OCI-M2 (cell line): Measurements from ENCODE around the gene RASL10A.
"Not testable (repeated sequence)": the region's sequence is repeated elsewhere in the genome, so short reads cannot be mapped to it uniquely, and the experiment has no call there.

Experiments
- DNase-seq: peaks from one replicate; lab custom pipeline; 2025; ENCODE audit not compliant: unreplicated experiment; lab: John Stamatoyannopoulos, UW

RASL10A gene, protein sequence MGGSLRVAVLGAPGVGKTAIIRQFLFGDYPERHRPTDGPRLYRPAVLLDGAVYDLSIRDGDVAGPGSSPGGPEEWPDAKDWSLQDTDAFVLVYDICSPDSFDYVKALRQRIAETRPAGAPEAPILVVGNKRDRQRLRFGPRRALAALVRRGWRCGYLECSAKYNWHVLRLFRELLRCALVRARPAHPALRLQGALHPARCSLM

DNA sequence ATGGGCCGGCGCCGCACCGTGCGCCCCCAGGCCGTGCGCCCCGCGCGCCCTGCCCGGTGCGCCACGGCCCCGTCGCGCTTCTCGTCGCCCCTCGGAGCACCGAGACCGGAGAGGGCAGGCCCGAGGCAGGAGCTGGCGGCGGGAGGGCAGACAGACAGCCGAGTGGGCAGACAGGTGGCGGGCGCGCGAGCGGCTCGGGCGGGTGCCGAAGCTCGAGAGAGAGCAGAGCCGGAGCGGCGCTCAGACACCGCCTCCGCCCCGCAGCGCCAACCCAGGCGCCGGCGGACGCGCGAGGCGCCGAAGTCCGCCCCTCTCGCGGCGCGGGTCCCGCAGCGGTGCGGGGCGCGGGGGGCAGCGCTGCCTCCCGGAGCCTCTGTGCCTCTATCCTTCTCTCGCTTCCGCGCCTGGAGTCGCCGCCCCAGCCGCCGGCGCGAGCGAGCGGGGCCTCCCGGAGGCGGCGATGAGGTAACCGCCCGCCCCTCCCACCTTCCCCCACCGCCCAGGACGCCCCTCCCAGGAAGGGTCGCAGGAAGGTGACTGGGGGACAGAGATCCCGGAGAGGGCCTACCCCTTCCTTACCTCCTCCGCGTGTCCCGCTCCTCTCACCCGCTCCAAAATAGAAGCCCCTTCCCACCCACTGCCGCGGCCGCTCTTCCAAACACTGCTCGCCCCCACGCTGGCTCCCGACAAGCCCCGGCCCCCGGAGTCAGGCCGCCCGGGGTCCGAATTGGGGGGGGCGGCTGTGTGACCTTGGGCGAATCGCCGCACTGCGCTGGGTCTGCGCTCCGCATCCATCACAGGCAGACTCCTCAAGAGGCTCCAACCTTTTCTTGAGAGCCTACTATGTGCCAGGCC is at the start of gene RASL10A:
RASL10A (minus strand) TSS at position 412 of the 855 bp plus-strand sequence. CDS start 451 bp downstream, outside the sequence.
- DNase-seq = no peak

GRCh38 chr22:29359469-29359868 is 44.0 kb upstream of the RASL10A start:
- DNase-seq = no peak

GRCh38 chr22:29357193-29357890 is 41.8 kb upstream of the RASL10A start:
- DNase-seq = not testable (repeated sequence)

- DNase-seq = no peak
These were observed 38.4 kb upstream of the RASL10A start for GRCh38 chr22:29353860-29354259.

DNA sequence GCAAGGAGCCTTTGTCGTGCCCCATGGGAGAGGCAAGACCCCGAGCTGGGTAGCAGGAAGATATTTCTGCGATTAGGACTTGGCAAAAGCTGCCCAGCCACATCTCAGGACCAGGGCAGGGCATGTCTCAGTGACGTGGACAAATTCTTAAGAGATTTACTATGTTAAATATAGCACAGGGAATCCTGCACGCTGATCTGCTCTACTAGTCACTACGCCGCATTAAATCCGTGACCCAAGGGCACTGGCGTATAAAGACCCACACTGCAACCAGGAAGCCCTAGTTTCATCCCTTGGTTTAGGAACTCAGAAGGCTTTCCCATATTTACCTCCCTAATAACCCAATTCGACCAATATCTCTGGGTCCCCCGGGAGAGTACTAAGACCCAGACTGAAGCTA is 37.8 kb upstream of the RASL10A start:
- no peak for DNase-seq

GRCh38 chr22:29352778-29353177 is 37.3 kb upstream of the RASL10A start:
- DNase-seq = no peak

DNA sequence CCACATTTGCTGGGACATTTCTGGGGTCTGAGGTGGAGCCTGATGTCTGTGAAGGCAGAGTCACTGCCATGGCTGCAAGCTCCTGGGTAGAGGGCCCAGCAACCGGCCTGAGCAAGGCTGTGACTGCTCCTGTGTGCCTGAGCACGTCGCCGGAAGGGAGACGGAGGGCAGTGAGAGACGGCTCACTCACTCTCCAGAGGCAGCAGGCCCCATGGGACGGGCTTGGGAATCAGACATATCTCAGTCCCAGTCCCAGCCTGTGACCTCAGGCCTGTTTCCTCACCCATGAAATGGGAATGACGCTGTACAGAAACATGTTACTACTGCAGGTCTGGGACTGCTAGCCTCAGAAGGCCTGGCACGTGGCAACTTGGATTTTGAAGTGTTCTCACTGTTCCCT is 36.4 kb upstream of the RASL10A start:
- DNase-seq = no peak

- no peak for DNase-seq
These were observed 35.5 kb upstream of the RASL10A start for GRCh38 chr22:29351042-29351441.

DNA sequence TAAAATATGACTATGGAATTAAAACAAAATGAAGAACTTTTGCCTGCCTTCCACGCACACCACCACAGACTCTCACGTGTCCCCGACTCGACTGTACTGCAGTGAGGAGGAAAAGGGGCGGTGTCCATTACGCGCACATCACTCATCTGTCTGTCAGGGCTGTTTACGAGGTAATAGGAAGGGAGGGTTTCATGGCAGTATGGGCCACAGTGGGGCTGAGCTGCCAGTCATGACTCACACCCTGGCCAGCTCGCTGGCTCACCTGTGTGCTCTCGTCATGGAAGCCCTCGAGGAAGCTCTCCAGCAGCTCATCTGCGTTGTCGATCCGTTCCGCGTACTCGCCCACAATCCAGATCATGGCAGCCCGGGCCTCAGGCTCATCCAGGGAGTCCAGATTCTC is 33.5 kb upstream of the RASL10A start:
- no peak for DNase-seq

DNA sequence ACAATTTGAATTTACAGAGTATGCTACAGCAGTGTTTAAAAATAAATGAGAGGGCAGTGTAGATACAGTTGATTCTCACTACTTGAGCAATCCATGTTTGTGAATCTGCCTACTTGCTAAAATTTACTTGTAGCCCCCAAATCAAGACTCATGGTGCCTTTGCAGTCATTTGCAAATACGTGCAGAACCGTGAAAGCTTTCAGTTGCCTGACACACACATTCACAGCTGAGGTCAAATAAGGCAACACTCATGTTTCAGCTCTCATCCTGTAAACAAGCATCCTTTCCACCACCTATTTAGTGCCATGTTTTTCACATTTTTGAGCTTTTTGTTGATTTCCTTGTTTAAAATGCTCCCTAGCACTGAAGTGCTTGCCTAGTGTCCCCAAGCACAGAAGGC is 32.5 kb upstream of the RASL10A start:
- DNase-seq = no peak

DNA sequence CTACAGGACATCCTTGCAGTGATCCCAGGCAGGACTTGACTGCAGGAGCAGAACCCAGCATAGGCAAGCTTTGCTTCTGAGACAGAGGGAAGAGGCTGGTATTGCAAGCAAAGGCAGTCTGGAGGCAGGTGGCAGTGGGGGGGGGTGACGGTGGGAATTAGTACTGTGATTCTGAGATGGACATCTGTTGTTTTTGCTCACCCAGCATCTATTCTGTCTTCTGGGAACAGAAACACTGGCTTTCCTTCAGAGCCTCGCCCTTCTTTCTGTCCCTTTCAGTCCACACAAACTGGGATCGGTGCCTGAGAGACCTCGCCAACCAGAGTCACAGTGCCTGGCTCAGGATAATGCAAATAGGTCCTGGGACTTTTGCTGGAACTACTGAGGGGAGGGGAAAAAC is 31.2 kb upstream of the RASL10A start:
- DNase-seq = no peak

- DNase-seq = no peak
These were observed 30.4 kb upstream of the RASL10A start for GRCh38 chr22:29345932-29346331.

- DNase-seq = not testable (repeated sequence)
These were observed 29.4 kb upstream of the RASL10A start for GRCh38 chr22:29344889-29345288.

DNA sequence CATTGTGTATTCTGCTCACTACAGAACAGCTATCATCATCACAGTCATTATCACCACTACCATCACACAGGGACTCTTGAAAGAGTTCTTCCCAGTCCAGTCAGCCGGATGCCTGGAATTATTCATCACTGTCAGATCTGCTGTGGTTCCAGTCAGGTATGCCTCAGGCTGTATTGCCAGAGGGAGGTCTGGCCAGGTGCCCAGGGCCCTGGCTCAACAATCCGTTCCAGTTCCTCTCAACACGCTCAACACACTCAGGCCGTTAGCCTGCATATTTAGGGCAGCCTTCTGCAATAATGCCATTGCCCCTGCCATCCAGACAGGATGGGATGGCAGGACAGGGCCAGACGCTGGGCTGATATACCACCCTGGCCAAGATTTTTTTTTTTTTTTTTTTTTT is 28.6 kb upstream of the RASL10A start:
- no peak for DNase-seq

DNA sequence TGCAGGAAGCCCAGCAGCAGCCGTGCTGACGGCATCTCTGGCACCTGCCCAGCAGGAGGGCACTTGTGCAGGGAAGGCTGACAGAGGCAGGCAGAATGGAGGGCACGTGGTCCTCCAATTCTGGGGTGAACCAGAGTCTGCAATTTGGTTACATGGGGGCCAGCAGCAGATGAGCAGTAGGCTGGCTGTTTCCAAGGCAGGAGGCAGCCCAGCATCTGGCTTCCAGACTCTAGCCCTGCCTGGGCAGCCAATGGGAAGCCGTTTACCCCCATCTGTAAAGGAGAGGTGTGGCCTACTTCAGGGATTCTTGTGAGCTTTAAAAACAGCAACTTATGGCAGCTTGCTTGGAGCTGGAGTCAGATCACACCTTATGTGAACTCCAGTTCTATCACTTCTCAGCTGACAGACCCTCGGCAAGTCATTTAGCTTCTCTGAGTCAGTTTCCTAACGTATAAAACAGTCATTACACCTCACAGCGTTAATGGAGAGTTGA is 27.9 kb upstream of the RASL10A start:
- DNase-seq = no peak

GRCh38 chr22:29342577-29343312 is 27.2 kb upstream of the RASL10A start:
- DNase-seq = no peak

DNA sequence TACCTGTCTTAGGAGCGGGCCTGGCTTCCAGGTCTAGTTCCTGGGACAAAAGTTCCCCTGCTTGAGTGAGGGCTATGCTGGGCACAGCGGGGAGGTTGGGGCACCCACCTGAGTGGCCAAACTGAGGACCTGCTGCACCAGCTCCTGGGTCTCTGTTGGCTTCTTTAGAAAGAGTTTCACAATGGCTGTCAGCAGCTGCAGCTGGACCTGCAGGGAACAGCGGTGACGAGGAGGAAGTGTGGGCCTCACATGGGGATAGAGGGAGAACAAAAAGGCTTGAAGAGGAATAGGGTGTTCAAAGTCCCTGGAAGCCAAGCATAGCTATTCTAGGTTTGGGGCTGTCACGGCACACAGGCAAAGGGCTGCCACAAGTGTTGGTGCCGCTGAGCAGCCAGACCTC is 26.7 kb upstream of the RASL10A start:
- DNase-seq = no peak

GRCh38 chr22:29341849-29342127 is 26.3 kb upstream of the RASL10A start:
- DNase-seq = no peak

GRCh38 chr22:29341056-29341848 is 25.8 kb upstream of the RASL10A start:
- no peak for DNase-seq

DNA sequence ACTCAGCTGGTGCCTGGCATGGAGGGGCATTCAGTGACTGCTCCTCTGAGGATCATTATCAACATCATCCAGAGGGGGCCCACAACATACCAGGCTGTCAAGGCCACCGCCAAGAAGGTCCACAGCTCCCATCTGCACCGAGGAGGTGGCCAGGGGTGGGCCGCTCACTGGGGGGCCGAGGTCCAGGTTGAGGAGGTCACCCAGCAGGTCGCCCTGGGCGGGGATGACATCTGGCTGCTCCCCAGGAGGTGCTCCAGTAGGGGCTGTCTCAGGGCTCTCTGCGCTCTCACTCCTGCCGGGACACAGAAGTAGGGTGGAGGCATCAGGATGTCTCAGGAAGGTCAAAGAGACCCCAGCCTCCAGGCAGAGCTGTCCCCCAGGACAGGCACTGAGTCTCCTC is 25.1 kb upstream of the RASL10A start:
- no peak for DNase-seq
